GM23248 (cell line): Measurements from ENCODE around the gene TMEM254. TPM values are rescaled to one million over a fixed set of nuclear protein-coding genes. Genes with fewer than 3 reads are reported as not detected.
"Not testable (repeated sequence)": the region's sequence is repeated elsewhere in the genome, so short reads cannot be mapped to it uniquely, and the experiment has no call there.

Experiments used
- DNase-seq: peaks from one replicate; pipeline ENCODE4 v3.0.0-alpha.2; 2015
- H2AFZ ChIP-seq: fragments of 200-600 bp; sonication (generic); 2 replicates; pipeline ENCODE4 v1.6.1; 2016; ENCODE audit warnings: antibody characterized with exemption
- H3F3A ChIP-seq: fragments of 200-600 bp; sonication (generic); 2 replicates; pipeline ENCODE4 v1.6.1; 2016; ENCODE audit warnings: mild to moderate bottlenecking, antibody characterized with exemption, mixed run types; ENCODE audit not compliant: insufficient read depth
- H3K27ac ChIP-seq: fragments of 200-600 bp; sonication (generic); 2 replicates; pipeline ENCODE4 v1.5.1; 2016; ENCODE audit warnings: mild to moderate bottlenecking
- H3K27me3 ChIP-seq: fragments of 200-600 bp; sonication (generic); replicated peaks from 2 replicates; pipeline ENCODE4 v1.6.1; 2016; ENCODE audit warnings: mild to moderate bottlenecking; ENCODE audit not compliant: insufficient read depth
- H3K36me3 ChIP-seq: fragments of 200-600 bp; sonication (generic); 2 replicates; pipeline ENCODE4 v1.6.1; 2016; ENCODE audit warnings: low read depth, mild to moderate bottlenecking
- H3K4me1 ChIP-seq: fragments of 200-600 bp; sonication (generic); 2 replicates; pipeline ENCODE4 v1.6.1; 2016; ENCODE audit warnings: mild to moderate bottlenecking; ENCODE audit not compliant: insufficient read depth
- H3K4me2 ChIP-seq: fragments of 200-600 bp; sonication (generic); one replicate; pipeline ENCODE4 v1.6.1; 2016; ENCODE audit warnings: mild to moderate bottlenecking; ENCODE audit not compliant: unreplicated experiment
- H3K4me3 ChIP-seq: fragments of 200-600 bp; sonication (generic); 2 replicates; pipeline ENCODE4 v1.5.1; 2016; ENCODE audit warnings: mild to moderate bottlenecking
- H3K79me2 ChIP-seq: fragments of 200-600 bp; sonication (generic); 2 replicates; pipeline ENCODE4 v1.6.1; 2016; ENCODE audit warnings: mild to moderate bottlenecking; ENCODE audit not compliant: insufficient read depth
- H3K9ac ChIP-seq: fragments of 200-600 bp; sonication (generic); 2 replicates; pipeline ENCODE4 v1.6.1; 2016; ENCODE audit warnings: mild to moderate bottlenecking
- H3K9me2 ChIP-seq: fragments of 200-600 bp; sonication (generic); 2 replicates; pipeline ENCODE4 v1.6.1; 2016; ENCODE audit warnings: mixed run types, mild to moderate bottlenecking, moderate library complexity; ENCODE audit not compliant: insufficient read depth
- H3K9me3 ChIP-seq: fragments of 200-600 bp; sonication (generic); one replicate; pipeline ENCODE4 v1.6.1; 2017; ENCODE audit warnings: low read depth
- H4K20me1 ChIP-seq: fragments of 200-600 bp; sonication (generic); 2 replicates; pipeline ENCODE4 v1.6.0; 2016; ENCODE audit not compliant: insufficient read depth
- EZH2 ChIP-seq: fragments of 200-600 bp; sonication (generic); IDR thresholded peaks from 2 replicates; pipeline ENCODE4 v1.6.1; 2018; ENCODE audit warnings: antibody characterized with exemption, mild to moderate bottlenecking; ENCODE audit not compliant: insufficient read depth, poor library complexity, severe bottlenecking
- EZH2phosphoT487 ChIP-seq: fragments of 200-600 bp; sonication (generic); IDR thresholded peaks from 2 replicates; pipeline ENCODE4 v1.6.1; 2018; ENCODE audit warnings: antibody characterized with exemption, moderate library complexity, mild to moderate bottlenecking, low read depth; ENCODE audit not compliant: insufficient read depth
- WGBS, 2 experiments: methylation state at CpG; one replicate each; pipeline ENCODE4 v1.1.6; 2015 to 2017; ENCODE audit warnings: low lambda C conversion rate in 2 of 2, low coverage in 1 of 2; ENCODE audit errors: missing lambda C conversion rate in 2 of 2; 5-methylcytosine and 5-hydroxymethylcytosine counted together
- in situ Hi-C: fragments of 300-500 bp; cut with MboI; formaldehyde crosslinking; loops from 2 replicates; pipeline ENCODE4 v1.15.0; 2020
- polyA plus RNA-seq: library from polyadenylated mRNA; unstranded; fragments of >200 nt; fragmentation: Nextera tagmentation; extraction: Ambion mirVana; gene quantifications from 2 replicates; pipeline ENCODE4 v1.2.1, GENCODE V29; 2016
- total RNA-seq: library from RNA; depleted of rRNA; stranded (reverse); fragments of >200 nt; shearing (Covaris generic); gene quantifications from 2 replicates; pipeline ENCODE4 v1.2.3, GENCODE V29; 2014

The TMEM254 gene
- total and polyA plus RNA-seq, 2 experiments from 2014 or later: 18.4 to 39.2 TPM

- Histone ChIP-seq H3K9me3 (no peaks in the 10 kb centered on the region), H3K4me3 (no peak overlapping the region), H3K36me3 (no peaks in the 10 kb centered on the region), H4K20me1 (no peaks in the 10 kb centered on the region), H3K9me2 (no peaks in the 10 kb centered on the region), H3K4me2 (no peak overlapping the region), H3K79me2 (no peaks in the 10 kb centered on the region), H3K27me3 (no peaks in the 10 kb centered on the region), H3F3A (peaks cover 18% of the 10 kb centered on the region; the same call in 1 of the 2 replicates), H3K4me1 (peaks cover 14% of the 10 kb centered on the region), H2AFZ (no peak overlapping the region), H3K9ac (no peak overlapping the region), H3K27ac (no peak overlapping the region)
- TF ChIP-seq EZH2 (no peak), EZH2phosphoT487 (no peak)
- in situ Hi-C loops: no loop called here
- WGBS, 2 experiments: 60 to 74% methylated on average over 4 of the region's 4 CpGs
- no peak for DNase-seq
Measured at GRCh38 chr10:80126876-80127275, 48.4 kb downstream of the TMEM254 start.

GRCh38 chr10:80131499-80131901 is 53.0 kb downstream of the TMEM254 start:
- no peaks in the 10 kb centered on the region for H3K27me3 ChIP-seq
- H3K9me2 ChIP-seq: no peaks in the 10 kb centered on the region
- no peaks in the 10 kb centered on the region for H3K9me3 ChIP-seq
- in situ Hi-C loops: no loop called here
- TF ChIP-seq EZH2 (no peak), EZH2phosphoT487 (no peak)
- H3F3A ChIP-seq: peaks cover 17% of the 10 kb centered on the region
- H3K4me2 ChIP-seq: peak overlapping the region; percentile 100
- no peaks in the 10 kb centered on the region for H4K20me1 ChIP-seq
- H3K4me3 ChIP-seq: 0 out of 2 replicates have a peak overlapping the region, but pooled peaks have one; percentile 84
- WGBS, 2 experiments: 48 to 53% methylated on average over 6 of the region's 6 CpGs
- H3K79me2 ChIP-seq: peaks cover 10% of the 10 kb centered on the region
- peak overlapping the region; percentile 78 for H3K27ac ChIP-seq
- H3K9ac ChIP-seq: peak overlapping the region; percentile 94
- H3K36me3 ChIP-seq: no peaks in the 10 kb centered on the region
- peak; percentile 50 for DNase-seq
- no peak overlapping the region for H2AFZ ChIP-seq
- H3K4me1 ChIP-seq: peaks cover 36% of the 10 kb centered on the region

- H3K27ac ChIP-seq: peak within 1 kb of the TSS; percentile 78
- peaks cover 20% of the 10 kb centered on the region for H3F3A ChIP-seq
- no peaks in the 10 kb centered on the region for H3K9me2 ChIP-seq
- H3K27me3 ChIP-seq: no peaks in the 10 kb centered on the region
- H3K9ac ChIP-seq: peak within 1 kb of the TSS; percentile 94
- no peaks in the 10 kb centered on the region for H3K9me3 ChIP-seq
- no peaks in the 10 kb centered on the region for H3K36me3 ChIP-seq
- H3K4me1 ChIP-seq: peaks cover 46% of the 10 kb centered on the region
- H3K79me2 ChIP-seq: peaks cover 10% of the 10 kb centered on the region
- peak within 1 kb of the TSS; percentile 79 for H2AFZ ChIP-seq
- no peak for TF ChIP-seq EZH2
- no peak for TF ChIP-seq EZH2phosphoT487
- 1 to 4% methylated on average over 39 to 54 of the region's 58 CpGs for WGBS, 2 experiments
- in situ Hi-C loops: no loop called here
- H3K4me2 ChIP-seq: peak within 1 kb of the TSS; percentile 100
- H3K4me3 ChIP-seq: peak within 1 kb of the TSS; percentile 84
- DNase-seq: peak; percentile 77
- H4K20me1 ChIP-seq: no peaks in the 10 kb centered on the region
Measured at GRCh38 chr10:80132299-80133139, 54.1 kb downstream of the TMEM254 start, which contains the start of gene PLAC9. Gene PLAC9 (plus strand): TSS chr10:80132730. CDS start chr10:80132763, 33 bp downstream.

- no peaks in the 10 kb centered on the region for H3K9me3 ChIP-seq
- H3K4me1 ChIP-seq: peaks cover 46% of the 10 kb centered on the region
- H3K4me2 ChIP-seq: peak overlapping the region; percentile 100
- no peaks in the 10 kb centered on the region for H3K9me2 ChIP-seq
- peak; percentile 76 for DNase-seq
- no peaks in the 10 kb centered on the region for H3K36me3 ChIP-seq
- in situ Hi-C loops: no loop called here
- H3K9ac ChIP-seq: peak overlapping the region; percentile 94
- peak overlapping the region; percentile 78 for H3K27ac ChIP-seq
- H4K20me1 ChIP-seq: no peaks in the 10 kb centered on the region
- H3K79me2 ChIP-seq: peaks cover 10% of the 10 kb centered on the region
- H3F3A ChIP-seq: peaks cover 25% of the 10 kb centered on the region
- 2 to 4% methylated on average over 5 to 6 of the region's 6 CpGs for WGBS, 2 experiments
- TF ChIP-seq EZH2: no peak
- TF ChIP-seq EZH2phosphoT487: no peak
- peak overlapping the region; percentile 79 for H2AFZ ChIP-seq
- H3K4me3 ChIP-seq: peak overlapping the region; percentile 84
- H3K27me3 ChIP-seq: no peaks in the 10 kb centered on the region
Measured at GRCh38 chr10:80133206-80133605, 54.7 kb downstream of the TMEM254 start.

- H2AFZ ChIP-seq: peak overlapping the region; percentile 79
- H3K79me2 ChIP-seq, H3K9me2 ChIP-seq, DNase-seq, in situ Hi-C loops, H4K20me1 ChIP-seq, H3K9me3 ChIP-seq, H3K27me3 ChIP-seq, H3K36me3 ChIP-seq: not testable (repeated sequence)
- peak overlapping the region; percentile 78 for H3K27ac ChIP-seq
- 13 to 16% methylated on average over 9 of the region's 9 CpGs for WGBS, 2 experiments
- peak overlapping the region; percentile 94 for H3K9ac ChIP-seq
- peaks cover 28% of the 10 kb centered on the region for H3F3A ChIP-seq
- H3K4me1 ChIP-seq: peaks cover 46% of the 10 kb centered on the region
- H3K4me3 ChIP-seq: peak overlapping the region; percentile 84
- H3K4me2 ChIP-seq: peak overlapping the region; percentile 100
Measured at GRCh38 chr10:80133687-80134086, 55.2 kb downstream of the TMEM254 start.
